Mesenteric fat pad (tissue), 1 donor: Measurements from ENCODE around the gene NRIP1. TPM values are rescaled to one million over a fixed set of nuclear protein-coding genes. Genes with fewer than 3 reads are reported as not detected.
"Not testable (repeated sequence)": the region's sequence is repeated elsewhere in the genome, so short reads cannot be mapped to it uniquely, and the experiment has no call there.

ENCODE experiments used
- DNase-seq: peaks from one replicate; pipeline ENCODE4 v3.0.0-alpha.2; 2020; ENCODE audit warnings: low spot score
- total RNA-seq: library from RNA; stranded (reverse); fragmentation: NEBNext Ultra II Directional; extraction: Animal tissue kit (Norgen Biotek cat#: 25700); gene quantifications from one replicate; pipeline ENCODE4 v1.2.1, GENCODE V29; 2021
- donor health status: DM: yes; HTN: yes; CAD: no.

The NRIP1 gene
- total RNA-seq, 1 donor from 2014 or later, result 57.8 TPM

- no peak for DNase-seq
Observed at GRCh38 chr21:14981246-14981645, 83.6 kb downstream of the NRIP1 start.

- DNase-seq, result no peak
Observed at GRCh38 chr21:14979264-14979663, 85.5 kb downstream of the NRIP1 start.

GRCh38 chr21:14977814-14978213, 87.0 kb downstream of the NRIP1 start:
- no peak for DNase-seq

- DNase-seq, result no peak
Observed at GRCh38 chr21:14975136-14975919, 89.5 kb downstream of the NRIP1 start.

GRCh38 chr21:14972678-14973077, 92.1 kb downstream of the NRIP1 start:
- no peak for DNase-seq

GRCh38 chr21:14968821-14969220, 96.0 kb downstream of the NRIP1 start:
- no peak for DNase-seq

- DNase-seq, result no peak
Observed at GRCh38 chr21:14968029-14968428, 96.8 kb downstream of the NRIP1 start.

GRCh38 chr21:14964621-14965020, 100.2 kb downstream of the NRIP1 start:
- no peak for DNase-seq

- DNase-seq, result no peak
Observed at GRCh38 chr21:14962217-14962616, 102.6 kb downstream of the NRIP1 start.

- DNase-seq, result no peak
Observed at GRCh38 chr21:14961502-14961901, 103.3 kb downstream of the NRIP1 start.

- no peak for DNase-seq
Observed at GRCh38 chr21:14959343-14959742, 105.5 kb downstream of the NRIP1 start.

GRCh38 chr21:14957836-14958235, 107.0 kb downstream of the NRIP1 start:
- no peak for DNase-seq

GRCh38 chr21:14956807-14957206, 108.0 kb downstream of the NRIP1 start:
- no peak for DNase-seq

GRCh38 chr21:14955936-14956520, 108.8 kb downstream of the NRIP1 start:
- DNase-seq, result no peak

GRCh38 chr21:14952916-14953315, 111.9 kb downstream of the NRIP1 start:
- no peak for DNase-seq

GRCh38 chr21:14949603-14950002, 115.2 kb downstream of the NRIP1 start:
- no peak for DNase-seq

GRCh38 chr21:14947613-14948160, 117.1 kb downstream of the NRIP1 start:
- DNase-seq, result no peak

- DNase-seq, result no peak
Observed at GRCh38 chr21:14945176-14945575, 119.6 kb downstream of the NRIP1 start.

- DNase-seq, result no peak
Observed at GRCh38 chr21:14943616-14944015, 121.2 kb downstream of the NRIP1 start.

- no peak for DNase-seq
Observed at GRCh38 chr21:14942801-14943490, 121.9 kb downstream of the NRIP1 start.

GRCh38 chr21:14927324-14927723, 137.5 kb downstream of the NRIP1 start:
- DNase-seq, result not testable (repeated sequence)

- no peak for DNase-seq
Observed at GRCh38 chr21:14926186-14926585, 138.6 kb downstream of the NRIP1 start.
